ENCODE data around the gene CLTB.

Gene CLTB

GRCh38 chr5:176383248-176383905 lies 33.0 kb downstream of the CLTB start:
- no peak for DNase-seq (ENCODE audit: low read depth in 3 of 3)

GRCh38 chr5:176382721-176383120 lies 33.6 kb downstream of the CLTB start:
- DNase-seq (ENCODE audit: low read depth in 3 of 3): no peak

GRCh38 chr5:176381979-176382378 lies 34.4 kb downstream of the CLTB start:
- DNase-seq (ENCODE audit: low read depth in 3 of 3): no peak

- DNase-seq (ENCODE audit: low read depth in 3 of 3): no peak
Observed at GRCh38 chr5:176381423-176381822, 34.9 kb downstream of the CLTB start.

GRCh38 chr5:176379881-176380280 lies 36.5 kb downstream of the CLTB start:
- DNase-seq (ENCODE audit: low read depth in 3 of 3): no peak

- DNase-seq (ENCODE audit: low read depth in 3 of 3): no peak
Observed at GRCh38 chr5:176373100-176373818, 43.1 kb downstream of the CLTB start.

GRCh38 chr5:176371621-176372539 lies 44.5 kb downstream of the CLTB start:
- no peak for DNase-seq (ENCODE audit: low read depth in 3 of 3)

- no peak for DNase-seq (ENCODE audit: low read depth in 3 of 3)
Observed at GRCh38 chr5:176369934-176370711, 46.2 kb downstream of the CLTB start.

- DNase-seq (ENCODE audit: low read depth in 3 of 3): no peak
Observed at GRCh38 chr5:176368726-176369125, 47.6 kb downstream of the CLTB start.

GRCh38 chr5:176366232-176366894 lies 50.0 kb downstream of the CLTB start:
- DNase-seq (ENCODE audit: low read depth in 3 of 3): no peak

GRCh38 chr5:176365351-176366231 lies 50.7 kb downstream of the CLTB start, which contains the start of gene ARL10:
ARL10 (plus strand) TSS chr5:176365487; CDS start chr5:176365564, 77 bp downstream.
- peak in 2 of 3 donors; percentile 35 to 63 for DNase-seq (ENCODE audit: low read depth in 3 of 3)

- DNase-seq (ENCODE audit: low read depth in 3 of 3): no peak
Observed at GRCh38 chr5:176364765-176365350, 51.5 kb downstream of the CLTB start.

GRCh38 chr5:176362233-176362490 lies 54.2 kb downstream of the CLTB start:
- DNase-seq (ENCODE audit: low read depth in 3 of 3): no peak

- peak; percentile 87 to 94 (median 89) for DNase-seq (ENCODE audit: low read depth in 3 of 3)
Observed at GRCh38 chr5:176361437-176362232, 54.7 kb downstream of the CLTB start, which contains the start of gene KIAA1191. KIAA1191 (minus strand) TSS chr5:176361764; CDS start chr5:176359508, 2,256 bp downstream.

- DNase-seq (ENCODE audit: low read depth in 3 of 3): no peak
Observed at GRCh38 chr5:176360894-176361436, 55.4 kb downstream of the CLTB start.

- DNase-seq (ENCODE audit: low read depth in 3 of 3): no peak
Observed at GRCh38 chr5:176359658-176360057, 56.7 kb downstream of the CLTB start.

GRCh38 chr5:176356179-176356566 lies 60.2 kb downstream of the CLTB start:
- DNase-seq (ENCODE audit: low read depth in 3 of 3): no peak

GRCh38 chr5:176355400-176356178 lies 60.8 kb downstream of the CLTB start:
- DNase-seq (ENCODE audit: low read depth in 3 of 3): no peak

Measured in stimulated activated CD4-positive, alpha-beta T cell treated with anti-CD3 and anti-CD28 coated beads, TNF-alpha, amount 100 ng/mL, for 48 hours (primary cell).